NCI-H2107 (cell line): ENCODE results near the gene WARS2.
"Not testable (repeated sequence)": the region's sequence is repeated elsewhere in the genome, so short reads cannot be mapped to it uniquely, and the experiment has no call there.

Experiments used
- DNase-seq: peaks from one replicate; lab custom pipeline; 2025; lab: John Stamatoyannopoulos, UW

Gene WARS2

DNA sequence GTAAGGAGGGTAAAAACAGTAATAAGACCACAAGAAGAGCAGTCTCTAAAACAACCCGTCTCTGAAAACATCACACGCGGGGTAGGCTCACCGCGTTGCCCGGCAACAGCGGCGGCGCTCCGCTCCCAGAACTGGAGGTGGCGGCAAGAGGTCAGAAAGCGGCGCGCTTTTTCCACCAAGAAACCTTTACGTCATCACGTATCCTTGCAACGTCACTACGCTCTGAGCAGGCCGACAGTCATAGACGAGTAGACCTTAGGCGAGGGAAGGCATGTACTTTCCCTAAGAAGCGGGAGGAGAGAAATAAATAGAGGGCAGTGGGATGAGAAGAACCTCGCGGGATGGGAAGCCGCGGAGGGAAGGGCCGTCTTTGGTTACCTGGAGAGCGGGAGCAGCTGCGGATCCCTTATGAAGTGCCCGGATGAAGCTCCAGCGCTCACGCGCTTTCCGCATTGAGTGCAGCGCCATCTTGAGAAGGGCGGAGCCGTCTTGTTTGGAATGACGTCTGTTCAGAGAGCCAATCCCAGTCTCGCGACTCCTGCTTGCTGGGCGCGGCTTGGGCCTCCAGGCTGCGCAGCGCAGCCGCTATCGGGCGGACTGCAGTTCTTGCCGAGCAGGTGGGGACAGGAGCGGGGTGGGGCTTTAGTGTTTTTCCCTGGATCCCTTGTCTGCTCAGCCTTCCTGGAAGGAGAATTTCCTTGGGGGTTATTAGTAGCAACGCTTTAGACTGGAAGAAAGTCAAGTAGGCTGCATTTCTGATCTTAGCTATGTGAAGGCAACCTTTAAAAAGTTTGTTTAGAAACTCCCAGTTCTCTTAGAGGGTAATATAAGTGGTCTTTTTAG, at the start of gene WARS2:
WARS2 (minus strand) TSS at position 477 of the 843 bp plus-strand sequence; CDS start at position 468, 9 bp downstream.
- peak; percentile 95 for DNase-seq

GRCh38 chr1:119188926-119189325, 48.5 kb upstream of the WARS2 start:
- DNase-seq: no peak

DNA sequence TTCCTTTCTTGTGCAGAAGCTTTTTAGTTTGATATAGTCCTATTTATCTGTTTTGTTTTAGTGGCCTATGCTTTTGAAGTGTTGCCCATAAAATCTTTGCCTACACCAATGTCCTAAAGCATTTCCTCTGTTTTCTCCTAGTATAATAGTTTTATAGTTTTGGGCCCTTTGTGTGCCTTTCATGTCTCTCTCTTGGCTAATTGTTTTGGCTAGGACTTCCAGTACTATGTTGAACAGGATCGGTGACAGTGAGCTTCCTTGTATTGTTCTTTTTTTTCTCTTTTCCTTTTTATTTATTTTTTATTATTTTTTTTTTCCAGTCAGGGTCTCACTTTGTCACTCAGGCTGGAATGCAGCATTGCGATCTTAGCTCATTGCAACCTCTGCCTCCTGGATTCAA, 47.0 kb upstream of the WARS2 start:
- DNase-seq: no peak

DNA sequence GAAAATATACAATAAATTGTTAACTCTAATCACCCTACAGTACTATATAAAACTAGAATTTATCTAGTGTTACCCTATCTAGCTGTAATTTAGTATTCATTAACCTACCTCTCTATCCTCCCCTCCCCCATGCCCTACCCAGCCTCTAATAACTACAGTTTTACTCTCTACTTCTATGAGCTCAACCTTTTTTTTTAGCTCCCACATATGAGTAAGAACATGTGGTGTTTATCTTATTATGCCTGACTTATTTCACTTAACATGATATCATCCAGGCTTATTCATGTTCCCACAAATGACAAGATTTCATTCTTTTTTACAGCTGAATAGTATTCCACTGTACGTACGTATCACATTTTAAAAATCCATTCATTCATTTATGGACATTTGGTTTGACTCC, 46.0 kb upstream of the WARS2 start:
- DNase-seq: no peak

- DNase-seq: no peak
These were observed 44.5 kb upstream of the WARS2 start for GRCh38 chr1:119184972-119185371.

DNA sequence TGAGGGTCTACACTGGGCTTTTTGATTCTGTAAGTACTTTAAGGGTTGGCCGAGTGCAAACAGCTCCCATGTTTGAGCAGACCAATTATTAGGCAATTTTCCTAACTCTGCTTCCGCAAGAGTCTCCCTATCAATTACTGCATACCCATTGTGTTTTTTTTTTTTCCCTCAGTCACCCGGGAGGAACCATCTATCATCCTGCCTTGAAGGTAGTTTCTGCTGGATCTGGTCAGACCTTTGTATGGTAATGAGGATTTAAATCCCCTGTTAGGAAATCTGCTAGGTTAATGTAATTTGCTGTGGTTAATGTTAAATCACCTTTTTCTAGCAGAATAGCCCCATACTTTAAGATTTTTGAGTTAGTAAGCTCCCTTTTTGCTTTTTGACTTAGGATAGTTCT, 40.8 kb upstream of the WARS2 start:
- no peak for DNase-seq

DNA sequence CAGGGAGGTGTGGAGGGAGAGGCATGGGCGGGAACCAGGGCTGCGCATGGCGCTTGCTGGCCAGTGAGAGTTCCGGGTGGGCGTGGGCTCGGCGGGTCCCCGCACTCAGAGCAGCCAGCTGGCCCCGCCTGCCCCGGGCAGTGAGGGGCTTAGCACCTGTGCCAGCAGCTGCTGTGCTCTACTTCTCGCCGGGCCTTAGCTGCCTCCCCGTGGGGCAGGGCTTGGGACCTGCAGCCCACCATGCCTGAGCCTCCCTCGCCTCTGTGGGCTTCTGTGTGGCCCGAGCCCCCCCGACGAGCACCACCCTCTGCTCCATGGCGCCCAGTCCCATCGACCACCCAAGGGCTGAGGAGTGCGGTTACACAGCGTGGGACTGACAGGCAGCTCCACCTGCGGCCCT, 38.6 kb upstream of the WARS2 start:
- DNase-seq: no peak

GRCh38 chr1:119172927-119173326, 32.5 kb upstream of the WARS2 start:
- DNase-seq: not testable (repeated sequence)

- DNase-seq: not testable (repeated sequence)
These were observed 31.0 kb upstream of the WARS2 start for GRCh38 chr1:119171381-119172010.

DNA sequence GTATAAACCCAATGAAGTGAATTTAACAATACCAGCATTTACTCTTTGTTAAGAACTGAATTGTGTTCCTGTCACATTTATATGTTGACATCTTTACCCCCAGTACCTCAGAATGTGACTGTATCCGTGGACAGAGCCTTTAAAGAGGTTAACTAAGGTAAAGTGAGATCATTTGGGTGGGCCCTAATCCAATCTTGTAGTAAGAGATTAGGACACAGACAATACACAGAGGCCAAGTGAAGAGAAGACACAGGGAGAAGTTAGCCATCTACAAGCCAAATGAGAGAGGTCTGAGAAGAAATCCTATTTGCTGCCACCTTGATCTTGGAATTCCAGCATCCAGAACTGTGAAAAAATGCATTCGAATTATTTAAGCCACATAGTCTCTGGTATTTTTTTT, 22.9 kb upstream of the WARS2 start:
- no peak for DNase-seq

GRCh38 chr1:119160866-119161265, 20.4 kb upstream of the WARS2 start:
- no peak for DNase-seq

DNA sequence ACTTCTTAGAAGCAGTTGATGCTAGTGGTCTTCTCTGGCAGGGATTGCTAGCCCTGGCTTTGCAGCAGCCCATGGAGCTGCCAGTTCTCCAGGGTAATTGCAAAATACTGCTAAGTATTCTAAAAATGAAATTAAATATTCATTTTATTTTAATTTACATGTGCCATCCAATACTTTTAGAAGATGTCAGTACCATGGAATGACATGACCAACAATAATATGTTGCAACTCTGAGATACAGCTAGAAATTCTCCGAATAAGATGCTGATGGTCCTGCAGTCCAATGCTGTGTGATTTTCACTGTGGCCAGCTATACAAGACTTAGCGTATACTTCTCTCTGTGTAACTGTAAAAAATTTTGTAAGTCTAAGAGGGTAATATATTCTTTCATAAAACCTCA, 20.0 kb upstream of the WARS2 start:
- no peak for DNase-seq

DNA sequence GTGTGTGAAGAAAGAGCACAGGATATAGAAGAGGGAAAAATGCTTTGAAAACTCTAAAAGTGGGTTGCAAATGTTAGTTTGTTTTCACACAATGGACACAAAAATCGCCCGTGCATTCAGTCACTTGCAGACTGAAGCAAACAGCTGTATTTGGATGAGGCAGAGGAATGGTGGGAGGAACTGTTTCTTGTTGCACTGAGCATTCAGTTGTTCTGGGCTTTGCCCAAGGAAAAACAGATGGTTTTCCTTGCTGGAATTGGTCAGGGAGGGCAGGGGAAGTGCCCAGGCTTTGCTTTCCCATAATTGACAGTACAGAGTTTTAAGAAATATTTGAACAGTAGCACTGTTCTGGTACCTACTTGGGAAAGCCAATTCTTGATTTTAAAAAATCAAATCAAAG, 19.5 kb upstream of the WARS2 start:
- no peak for DNase-seq

DNA sequence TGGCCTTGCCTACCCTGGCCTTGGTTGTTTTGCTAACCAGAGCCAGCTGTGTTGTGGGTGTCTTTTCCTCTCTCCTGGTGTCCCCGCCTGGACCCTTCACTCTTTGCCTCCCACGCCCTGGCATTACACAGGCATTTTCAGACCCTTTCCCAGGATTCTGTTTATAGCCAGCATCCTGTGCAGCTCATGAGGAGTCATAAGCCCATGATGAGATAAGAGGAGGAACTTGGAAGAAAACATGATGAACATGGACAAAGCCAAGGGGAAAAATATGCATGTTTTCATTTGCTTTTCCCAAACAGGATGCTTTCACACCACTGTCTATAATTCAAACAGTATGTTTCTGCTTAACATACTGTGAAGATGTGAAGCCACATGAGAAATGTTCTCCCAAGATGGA, 18.7 kb upstream of the WARS2 start:
- no peak for DNase-seq

DNA sequence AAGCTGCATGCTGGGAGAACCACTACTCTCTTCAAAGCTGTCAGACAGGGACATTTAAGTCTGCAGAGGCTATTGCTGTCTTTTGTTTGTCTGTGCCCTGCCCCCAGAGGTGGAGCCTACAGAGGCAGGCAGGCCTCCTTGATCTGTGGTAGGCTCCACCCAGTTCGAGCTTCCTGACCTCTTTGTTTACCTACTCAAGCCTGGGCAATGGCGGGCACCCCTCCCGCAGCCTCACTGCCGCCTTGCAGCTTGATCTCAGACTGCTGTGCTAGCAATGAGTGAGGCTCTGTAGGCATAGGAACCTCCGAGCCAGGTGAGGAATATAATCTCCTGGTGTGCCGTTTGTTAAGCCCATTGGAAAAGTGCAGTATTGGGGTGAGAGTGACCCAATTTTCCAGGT, 16.3 kb upstream of the WARS2 start:
- DNase-seq: not testable (repeated sequence)

- DNase-seq: not testable (repeated sequence)
These were observed 14.6 kb upstream of the WARS2 start for GRCh38 chr1:119155069-119155468.

- DNase-seq: no peak
These were observed 9.7 kb upstream of the WARS2 start for GRCh38 chr1:119150150-119150549.

DNA sequence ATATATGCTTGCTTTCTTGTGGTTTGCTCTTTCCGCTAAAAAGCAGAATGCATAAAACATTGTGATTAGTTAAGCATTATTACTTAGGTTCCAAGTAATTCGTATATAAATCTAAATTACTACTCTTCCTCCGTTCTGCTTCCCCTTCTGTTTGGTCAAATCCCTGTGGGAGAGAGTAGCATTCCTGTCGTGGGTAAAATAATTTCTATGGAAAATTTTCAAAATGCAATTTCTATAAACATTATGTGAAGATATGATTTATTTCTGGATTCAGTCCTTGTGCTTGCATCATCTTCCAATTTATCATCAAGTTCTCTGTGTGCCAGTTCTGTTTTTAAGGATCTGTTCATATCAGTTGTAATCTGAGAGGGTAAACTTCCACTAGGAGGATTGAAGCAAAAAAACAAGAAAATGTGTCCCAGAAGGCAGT, 7.2 kb upstream of the WARS2 start:
- DNase-seq: no peak

DNA sequence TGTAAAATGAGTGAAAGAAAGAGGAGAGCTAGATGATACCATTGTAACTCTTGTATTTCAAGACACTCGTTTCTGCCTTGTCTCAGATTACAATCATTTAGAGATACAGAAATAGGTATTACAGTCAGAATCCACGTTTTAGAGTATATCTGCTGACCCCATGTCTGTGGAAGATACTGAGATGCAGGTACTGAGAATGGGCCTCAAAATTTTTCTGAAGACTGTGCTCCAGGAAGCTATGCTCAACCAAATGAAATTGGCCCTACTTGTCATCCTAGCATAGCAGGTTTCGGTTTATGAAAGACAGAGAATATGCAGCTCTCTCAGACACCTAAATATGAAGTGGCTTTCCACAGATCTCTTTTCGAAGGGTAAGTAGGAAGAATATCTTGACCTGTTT, 6.0 kb upstream of the WARS2 start:
- no peak for DNase-seq

DNA sequence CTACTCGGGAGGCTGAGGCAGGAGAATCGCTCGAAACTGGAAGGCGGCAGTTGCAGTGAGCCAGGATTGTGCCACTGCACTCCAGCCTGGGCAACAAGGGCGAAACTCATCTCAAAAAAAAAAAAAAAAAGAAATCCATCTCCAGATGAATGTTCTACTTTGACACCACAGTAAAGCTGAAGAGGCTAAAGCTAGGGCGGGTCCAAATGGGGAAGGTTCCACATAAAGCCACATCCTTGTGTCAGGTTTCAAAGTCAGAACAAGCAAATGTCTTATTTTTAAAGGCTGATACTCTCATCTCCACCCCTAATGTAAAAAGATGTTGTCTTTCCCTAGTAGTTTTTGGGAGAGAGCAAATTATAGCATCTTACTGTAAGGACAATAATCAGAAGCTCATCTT, 4.4 kb upstream of the WARS2 start:
- no peak for DNase-seq

DNA sequence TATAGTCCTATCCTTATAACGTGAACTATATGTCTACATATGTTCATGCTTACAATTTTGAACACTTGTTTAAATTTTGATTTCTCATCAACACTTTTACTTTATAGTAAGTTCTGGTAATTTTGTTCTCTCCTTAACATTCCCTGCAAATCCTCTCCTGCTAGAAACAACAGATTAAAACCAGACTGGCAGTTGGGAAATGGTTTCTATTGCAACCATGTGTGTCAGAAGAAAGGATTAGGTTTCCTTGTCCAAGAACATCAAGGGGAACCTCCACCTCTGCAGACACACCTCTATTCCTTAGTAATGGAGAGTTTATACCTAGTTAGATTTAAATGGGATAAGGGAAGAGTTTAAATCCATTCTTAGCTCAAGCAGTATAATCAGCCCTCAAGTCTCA, 3.3 kb upstream of the WARS2 start:
- DNase-seq: no peak

- no peak for DNase-seq
These were observed 1.2 kb upstream of the WARS2 start for GRCh38 chr1:119141660-119142059.

DNA sequence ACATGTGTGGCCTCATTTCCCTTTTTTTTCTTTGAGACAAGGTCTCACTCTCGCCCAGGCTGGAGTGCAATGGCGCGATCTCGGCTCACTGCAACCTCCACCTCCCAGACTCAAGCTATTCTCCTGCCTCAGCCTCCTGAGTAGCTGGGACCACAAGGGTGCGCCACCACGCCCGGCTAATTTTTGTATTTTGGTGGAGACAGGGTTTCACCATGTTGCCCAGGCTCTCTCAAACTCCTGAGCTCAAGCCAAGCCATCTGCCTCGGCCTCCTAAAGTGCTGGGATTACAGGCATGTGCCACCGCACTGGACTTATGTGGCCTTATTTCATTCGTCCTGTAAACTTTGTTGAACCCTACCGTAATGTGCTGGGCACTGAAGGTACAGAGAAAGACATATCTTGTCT, 569 bp upstream of the WARS2 start:
- no peak for DNase-seq

DNA sequence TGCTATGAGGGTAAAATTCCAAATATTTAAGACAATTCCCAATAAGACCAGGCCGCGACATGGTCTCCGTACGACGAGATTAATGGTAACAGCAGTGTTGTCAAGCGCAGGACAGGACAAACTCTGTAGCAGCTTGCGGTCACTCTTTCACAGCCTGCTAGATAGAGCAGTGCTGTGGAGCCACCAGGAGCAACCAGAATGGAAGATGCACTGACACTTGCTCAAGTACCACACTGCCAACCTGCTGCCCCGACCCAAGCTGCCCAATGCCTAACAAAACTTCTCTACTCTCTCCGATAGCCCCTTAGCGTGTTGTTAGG, 636 bp downstream of the WARS2 start:
- DNase-seq: no peak
